HG03280 (cell line): ENCODE measurements around the gene PHF12.

ENCODE experiments used
- ATAC-seq: cut with Tn5 transposase; IDR thresholded peaks from one replicate; pipeline ENCODE4 v1.9.1; 2021; ENCODE audit warnings: mild to moderate bottlenecking, moderate library complexity; ENCODE audit not compliant: unreplicated experiment

Gene PHF12

GRCh38 chr17:28862561-28862960 lies 88.8 kb downstream of the PHF12 start:
- no peak for ATAC-seq

GRCh38 chr17:28861393-28862203 lies 89.7 kb downstream of the PHF12 start:
- ATAC-seq = no peak

- ATAC-seq = no peak
These were observed 90.9 kb downstream of the PHF12 start for GRCh38 chr17:28860363-28860808.

- ATAC-seq = no peak
These were observed 92.4 kb downstream of the PHF12 start for GRCh38 chr17:28858801-28859355.

- no peak for ATAC-seq
These were observed 93.2 kb downstream of the PHF12 start for GRCh38 chr17:28857905-28858800.

GRCh38 chr17:28856028-28856574 lies 95.2 kb downstream of the PHF12 start:
- ATAC-seq = no peak

- ATAC-seq = no peak
These were observed 96.0 kb downstream of the PHF12 start for GRCh38 chr17:28855336-28855679.
